HT-29 (cell line): Measurements from ENCODE around the gene TTPAL. TPM values are rescaled to one million over a fixed set of nuclear protein-coding genes. Genes with fewer than 3 reads are reported as not detected.

Source experiments
- DNase-seq: peaks from one replicate; pipeline ENCODE4 v3.0.0-alpha.2; 2015; ENCODE audit warnings: low spot score
- small RNA-seq: library from RNA; depleted of rRNA; stranded (forward); fragments of <200 nt; gene quantifications from one replicate; pipeline ENCODE3, GENCODE V24; 2014
- total RNA-seq: library from RNA; depleted of rRNA; stranded (reverse); fragments of >200 nt; shearing (Covaris generic); gene quantifications from 2 replicates; pipeline ENCODE4 v1.2.3, GENCODE V29; 2014; rRNA removed

Gene TTPAL
- total RNA-seq, 1 experiment from 2014 or later = 4.7 TPM

DNA sequence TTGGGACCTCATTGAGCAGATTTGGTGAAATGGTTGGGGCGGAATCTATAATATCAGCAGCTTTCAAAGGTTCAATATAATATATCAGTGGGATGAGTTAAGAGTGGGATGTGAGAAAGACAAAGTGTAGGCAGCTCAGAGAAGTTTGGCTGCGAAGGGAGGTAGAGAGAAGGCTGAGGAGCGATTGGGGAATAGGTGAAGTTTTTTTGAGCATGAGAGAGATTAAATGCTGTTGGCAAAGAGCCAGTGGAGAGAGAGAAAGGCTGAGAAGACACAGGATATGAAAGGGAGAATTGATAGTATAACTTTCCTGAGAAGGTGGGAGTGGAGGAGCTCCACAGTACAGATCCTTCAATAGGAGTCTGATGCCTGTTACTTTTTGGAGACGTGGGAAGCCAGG is 58.3 kb downstream of the TTPAL start:
- no peak for DNase-seq

GRCh38 chr20:44536175-44536574 is 60.5 kb downstream of the TTPAL start:
- DNase-seq = no peak

- DNase-seq = no peak
Observed at GRCh38 chr20:44537993-44538392, 62.3 kb downstream of the TTPAL start.

DNA sequence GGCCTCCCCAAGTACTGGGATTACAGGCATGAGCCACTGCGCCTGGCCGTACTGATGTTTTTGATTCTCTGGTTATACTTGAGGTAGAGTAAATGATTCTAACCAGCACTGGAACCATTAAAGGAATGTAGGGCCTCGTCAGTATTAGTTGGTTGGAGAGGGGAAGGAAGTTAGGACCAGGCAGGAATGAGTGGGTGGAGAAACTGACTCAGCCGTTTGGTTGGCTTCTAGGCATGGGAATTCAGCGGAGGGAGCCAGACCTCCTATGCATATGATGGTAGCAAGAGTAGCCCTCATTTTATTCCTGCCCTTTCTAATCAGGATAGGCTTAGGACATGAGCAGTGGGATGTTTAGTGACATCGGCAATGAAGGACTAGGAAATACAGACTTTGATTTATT is 65.2 kb downstream of the TTPAL start:
- no peak for DNase-seq

DNA sequence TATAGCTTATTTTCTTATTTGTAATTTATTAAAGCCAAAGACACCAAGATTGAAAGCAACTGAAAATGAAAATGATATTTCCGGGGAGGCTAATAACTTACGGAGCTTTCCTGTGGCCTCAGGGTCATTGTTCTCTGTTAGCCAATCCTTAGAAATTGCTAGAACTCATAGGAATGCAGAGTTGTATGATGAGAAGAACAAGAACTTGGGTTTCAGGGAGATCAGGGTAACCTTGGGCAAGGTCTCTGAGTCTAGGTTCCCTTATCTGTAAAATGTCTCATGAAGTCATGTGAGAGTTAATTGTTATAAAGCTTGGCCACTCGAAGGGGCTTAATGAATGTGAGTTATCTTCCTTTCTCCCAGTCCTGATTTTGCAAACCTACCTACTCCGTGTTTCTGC is 66.3 kb downstream of the TTPAL start:
- DNase-seq = no peak

- no peak for DNase-seq
Observed at GRCh38 chr20:44542890-44543289, 67.2 kb downstream of the TTPAL start.

DNA sequence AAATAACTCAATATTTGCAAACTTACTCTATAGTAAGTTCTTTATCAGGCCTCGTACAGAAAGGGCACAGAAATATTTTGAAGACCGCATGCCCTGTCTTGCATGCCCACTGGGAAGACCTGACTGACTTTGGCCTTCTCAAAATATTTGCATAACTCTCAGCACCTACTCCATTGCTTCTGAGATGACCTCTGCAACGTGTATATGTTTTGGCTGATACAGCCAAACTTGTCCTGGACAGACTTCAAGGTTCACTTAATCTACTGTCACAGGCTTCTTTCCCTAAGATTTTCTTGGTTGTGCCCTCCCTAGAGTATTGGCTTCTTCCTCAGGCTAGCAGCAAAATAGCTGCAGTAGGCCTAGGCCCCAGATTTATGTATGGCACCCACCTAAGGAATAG is 67.7 kb downstream of the TTPAL start:
- no peak for DNase-seq

Small RNAs within 50 kb of the gene (small RNA-seq; reads per million reads assigned to genes)
- 3.1 reads per million, percentile 75 among the genes with 10 or more reads in this experiment for gene RPL37AP1

Other genes starting within 250 kb of the TTPAL start
- gene GDAP1L1, start 228.6 kb upstream of the TTPAL start, total RNA-seq = not detected in 2 replicates
- 4.5 and 6.7 TPM in 2 replicates for gene FITM2, start 164.7 kb upstream of the TTPAL start, total RNA-seq
- gene R3HDML, start 138.8 kb upstream of the TTPAL start, total RNA-seq = not detected in 2 replicates
- 63.8 and 70.7 TPM in 2 replicates for gene HNF4A, start 120.2 kb upstream of the TTPAL start, total RNA-seq
- gene SERINC3, start 46.2 kb downstream of the TTPAL start, total RNA-seq = 61.4 and 74.3 TPM in 2 replicates
- 0.29 and 1.3 TPM in 2 replicates for gene PKIG, start 106.7 kb downstream of the TTPAL start, total RNA-seq
- 0.39 TPM in 1 of 2 replicates, not detected in the other for gene ADA, start 175.8 kb downstream of the TTPAL start, total RNA-seq
- not detected in 2 replicates for gene CCN5, start 239.5 kb downstream of the TTPAL start, total RNA-seq